Measurements from ENCODE around the gene RTKN2. TPM values are rescaled to one million over a fixed set of nuclear protein-coding genes. Genes with fewer than 3 reads are reported as not detected.

The RTKN2 gene
- total RNA-seq, 4 donors from 2014 or later: 1.3 to 5.8 (median 1.7) TPM

- Histone ChIP-seq H3K27ac (no peak overlapping the region), H3K9me3 (no peaks in the 10 kb centered on the region), H3K36me3 (no peaks in the 10 kb centered on the region), H3K4me1 (no peaks in the 10 kb centered on the region), H3K27me3 (no peaks in the 10 kb centered on the region), H3K4me3 (no peak overlapping the region)
- no peak for DNase-seq
- TF ChIP-seq, protein P1, sequence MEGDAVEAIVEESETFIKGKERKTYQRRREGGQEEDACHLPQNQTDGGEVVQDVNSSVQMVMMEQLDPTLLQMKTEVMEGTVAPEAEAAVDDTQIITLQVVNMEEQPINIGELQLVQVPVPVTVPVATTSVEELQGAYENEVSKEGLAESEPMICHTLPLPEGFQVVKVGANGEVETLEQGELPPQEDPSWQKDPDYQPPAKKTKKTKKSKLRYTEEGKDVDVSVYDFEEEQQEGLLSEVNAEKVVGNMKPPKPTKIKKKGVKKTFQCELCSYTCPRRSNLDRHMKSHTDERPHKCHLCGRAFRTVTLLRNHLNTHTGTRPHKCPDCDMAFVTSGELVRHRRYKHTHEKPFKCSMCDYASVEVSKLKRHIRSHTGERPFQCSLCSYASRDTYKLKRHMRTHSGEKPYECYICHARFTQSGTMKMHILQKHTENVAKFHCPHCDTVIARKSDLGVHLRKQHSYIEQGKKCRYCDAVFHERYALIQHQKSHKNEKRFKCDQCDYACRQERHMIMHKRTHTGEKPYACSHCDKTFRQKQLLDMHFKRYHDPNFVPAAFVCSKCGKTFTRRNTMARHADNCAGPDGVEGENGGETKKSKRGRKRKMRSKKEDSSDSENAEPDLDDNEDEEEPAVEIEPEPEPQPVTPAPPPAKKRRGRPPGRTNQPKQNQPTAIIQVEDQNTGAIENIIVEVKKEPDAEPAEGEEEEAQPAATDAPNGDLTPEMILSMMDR (IDR thresholded peaks at IDR 0.05): no peak
- no peak for TF ChIP-seq POLR2A (IDR thresholded peaks at IDR 0.05)
Observed at GRCh38 chr10:62237506-62237905, 31.1 kb downstream of the RTKN2 start.

- Histone ChIP-seq H3K4me1 (no peaks in the 10 kb centered on the region), H3K27ac (no peak overlapping the region), H3K27me3 (no peaks in the 10 kb centered on the region), H3K9me3 (no peaks in the 10 kb centered on the region), H3K4me3 (no peak overlapping the region), H3K36me3 (no peaks in the 10 kb centered on the region)
- TF ChIP-seq, protein P1 (IDR thresholded peaks at IDR 0.05): no peak
- TF ChIP-seq POLR2A (IDR thresholded peaks at IDR 0.05): no peak
- no peak for DNase-seq
Observed at GRCh38 chr10:62234077-62234605, 34.5 kb downstream of the RTKN2 start.

DNA sequence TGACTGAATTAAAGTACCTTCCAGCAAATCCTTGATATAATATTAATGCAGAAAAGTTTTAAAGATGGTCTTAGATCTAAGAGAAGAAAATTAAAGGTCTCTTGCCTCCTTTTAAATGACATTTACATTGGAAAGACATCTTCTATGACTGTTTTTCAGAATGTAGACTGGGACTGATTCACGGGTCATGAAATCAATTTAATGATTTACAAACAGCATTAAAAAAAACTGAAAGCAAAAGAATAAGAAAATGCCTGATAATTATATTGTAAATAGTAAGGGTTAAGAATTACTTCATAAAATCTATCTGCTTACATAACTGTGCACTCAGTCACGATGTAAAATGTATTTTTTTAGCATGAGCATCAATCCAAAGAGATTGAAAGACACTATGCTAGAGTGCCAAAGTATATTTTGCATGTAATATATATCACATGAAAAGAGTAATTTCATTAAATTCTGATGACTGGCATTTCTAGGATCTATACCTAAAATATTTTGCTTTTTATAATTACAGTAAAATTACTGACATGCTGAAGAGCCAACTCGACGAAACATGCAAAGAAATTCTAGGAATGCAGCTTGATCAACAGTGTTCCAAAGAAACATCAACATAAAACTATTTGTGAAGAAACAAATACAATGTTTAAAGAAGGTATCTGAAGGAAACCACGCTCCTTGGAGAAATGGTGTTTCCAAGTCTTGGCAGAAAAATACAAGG is 35.1 kb downstream of the RTKN2 start:
- Histone ChIP-seq H3K4me1 (no peaks in the 10 kb centered on the region), H3K27me3 (no peaks in the 10 kb centered on the region), H3K9me3 (no peaks in the 10 kb centered on the region), H3K4me3 (no peak overlapping the region), H3K27ac (no peak overlapping the region), H3K36me3 (no peaks in the 10 kb centered on the region)
- TF ChIP-seq, protein P1 (IDR thresholded peaks at IDR 0.05): no peak
- no peak for TF ChIP-seq POLR2A (IDR thresholded peaks at IDR 0.05)
- no peak for DNase-seq

DNA sequence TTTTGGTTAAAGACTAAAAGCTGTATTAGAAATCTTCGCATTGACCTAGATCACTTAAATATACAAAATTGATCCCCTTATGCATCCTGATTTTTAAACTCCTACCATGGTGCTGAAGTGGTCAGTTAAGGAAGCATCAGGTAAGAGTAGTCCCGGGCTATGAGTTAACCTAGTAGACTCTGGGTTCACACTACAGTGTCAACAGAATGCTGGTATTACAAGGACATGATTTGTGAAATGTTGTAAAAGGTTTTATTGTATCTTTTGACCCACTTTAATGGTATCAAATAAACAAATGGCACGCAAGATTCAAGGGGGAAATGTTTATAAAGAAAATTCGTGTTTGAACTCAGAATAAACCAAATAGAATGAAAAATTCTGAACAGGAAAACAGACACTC is 36.8 kb downstream of the RTKN2 start:
- DNase-seq: no peak
- H3K4me1 ChIP-seq: no peaks in the 10 kb centered on the region
- no peaks in the 10 kb centered on the region for H3K9me3 ChIP-seq
- no peak overlapping the region for H3K27ac ChIP-seq
- H3K36me3 ChIP-seq: no peaks in the 10 kb centered on the region
- no peak for TF ChIP-seq POLR2A (IDR thresholded peaks at IDR 0.05)
- TF ChIP-seq, protein P1 (IDR thresholded peaks at IDR 0.05): no peak
- H3K4me3 ChIP-seq: no peak overlapping the region
- H3K27me3 ChIP-seq: no peaks in the 10 kb centered on the region

DNA sequence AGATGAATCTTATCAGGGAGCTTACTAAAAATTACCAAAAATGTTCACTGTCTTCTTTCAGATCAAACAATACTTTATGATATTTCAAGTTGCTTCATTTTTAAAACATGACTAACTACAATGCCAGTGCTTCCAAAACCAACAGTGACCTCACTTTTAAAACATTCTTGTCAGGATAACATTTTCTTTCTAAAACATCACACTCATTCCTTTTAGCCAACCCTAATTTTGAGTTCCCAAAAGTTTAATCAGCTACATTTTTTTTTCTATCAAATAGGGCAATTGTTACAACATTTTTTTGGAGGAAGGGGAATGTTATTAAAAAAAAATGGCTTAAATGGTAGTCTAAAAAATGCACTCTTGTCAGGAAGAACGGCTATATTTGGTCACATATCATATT is 37.3 kb downstream of the RTKN2 start:
- TF ChIP-seq, protein P1 (IDR thresholded peaks at IDR 0.05): no peak
- TF ChIP-seq POLR2A (IDR thresholded peaks at IDR 0.05): no peak
- Histone ChIP-seq H3K27ac (no peak overlapping the region), H3K27me3 (no peaks in the 10 kb centered on the region), H3K9me3 (no peaks in the 10 kb centered on the region), H3K4me1 (no peaks in the 10 kb centered on the region), H3K4me3 (no peak overlapping the region), H3K36me3 (no peaks in the 10 kb centered on the region)
- DNase-seq: no peak

Measured in Peyer's patch (tissue), 4 donors.